ENCODE measurements around the gene RPL21. TPM values are rescaled to one million over a fixed set of nuclear protein-coding genes. Genes with fewer than 3 reads are reported as not detected.
"Not testable (repeated sequence)": the region's sequence is repeated elsewhere in the genome, so short reads cannot be mapped to it uniquely, and the experiment has no call there.

Gene RPL21
- total RNA-seq, 1 experiment from 2014 or later = 1,354 TPM

DNA sequence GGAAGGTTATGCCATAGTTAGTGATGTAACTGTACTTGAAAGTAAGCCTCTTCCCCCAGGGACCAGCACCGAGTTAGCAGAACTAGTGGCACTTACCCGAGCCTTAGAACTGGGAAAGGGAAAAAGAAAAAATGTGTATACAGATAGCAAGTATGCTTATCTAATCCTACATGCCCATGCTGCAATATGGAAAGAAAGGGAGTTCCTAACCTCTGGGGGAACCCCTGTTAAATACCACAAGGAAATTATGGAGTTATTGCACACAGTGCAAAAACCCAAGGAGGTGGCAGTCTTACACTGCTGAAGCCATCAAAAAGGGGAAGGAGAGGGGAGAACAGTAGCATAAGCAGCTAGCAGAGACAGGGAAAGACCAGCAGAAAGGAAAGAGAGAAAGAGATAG is 33.6 kb upstream of the RPL21 start:
- H3K4me2 ChIP-seq (ENCODE audit: low read depth, low read length, poor library complexity, severe bottlenecking); H4K20me1 ChIP-seq (ENCODE audit: insufficient read depth, low read depth, low read length); H3K9me2 ChIP-seq (replicated peaks; ENCODE audit: insufficient read depth, low read length); H3K27ac ChIP-seq (ENCODE audit: low read length); H3K27me3 ChIP-seq (ENCODE audit: low read length); H3K79me2 ChIP-seq (ENCODE audit: low read length); DNase-seq; H3K9ac ChIP-seq (ENCODE audit: low read length); H3K36me3 ChIP-seq (ENCODE audit: insufficient read depth, low read length); H2AFZ ChIP-seq (ENCODE audit: low read length); H3K4me3 ChIP-seq (ENCODE audit: low read length); H3K9me3 ChIP-seq (ENCODE audit: low read length): not testable (repeated sequence)
- peaks cover 15% of the 10 kb centered on the region for H3K4me1 ChIP-seq (ENCODE audit: low read length)

DNA sequence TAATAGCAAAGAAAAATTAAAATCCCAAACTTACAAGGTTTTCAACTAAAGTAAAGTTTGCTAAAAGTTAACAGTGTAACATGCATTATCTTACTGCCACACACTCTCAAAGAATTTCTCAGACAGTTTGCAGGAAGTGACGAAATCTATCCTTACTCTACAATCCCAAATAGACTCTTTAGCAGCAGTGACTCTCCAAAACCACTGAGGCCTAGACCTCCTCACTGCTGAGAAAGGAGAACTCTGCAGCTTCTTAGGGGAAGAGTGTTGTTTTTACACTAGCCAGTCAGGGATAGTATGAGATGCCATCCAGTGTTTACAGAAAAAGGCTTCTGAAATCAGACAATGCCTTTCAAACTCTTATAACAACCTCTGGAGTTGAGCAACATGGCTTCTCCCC is 32.5 kb upstream of the RPL21 start:
- not testable (repeated sequence) for H3K79me2 ChIP-seq (ENCODE audit: low read length); H3K4me3 ChIP-seq (ENCODE audit: low read length); H3K9ac ChIP-seq (ENCODE audit: low read length); H3K4me2 ChIP-seq (ENCODE audit: low read depth, low read length, poor library complexity, severe bottlenecking); H3K9me2 ChIP-seq (replicated peaks; ENCODE audit: insufficient read depth, low read length); H4K20me1 ChIP-seq (ENCODE audit: insufficient read depth, low read depth, low read length); H3K27me3 ChIP-seq (ENCODE audit: low read length); H2AFZ ChIP-seq (ENCODE audit: low read length); DNase-seq; H3K27ac ChIP-seq (ENCODE audit: low read length); H3K36me3 ChIP-seq (ENCODE audit: insufficient read depth, low read length); H3K9me3 ChIP-seq (ENCODE audit: low read length)
- peaks cover 17% of the 10 kb centered on the region for H3K4me1 ChIP-seq (ENCODE audit: low read length)

DNA sequence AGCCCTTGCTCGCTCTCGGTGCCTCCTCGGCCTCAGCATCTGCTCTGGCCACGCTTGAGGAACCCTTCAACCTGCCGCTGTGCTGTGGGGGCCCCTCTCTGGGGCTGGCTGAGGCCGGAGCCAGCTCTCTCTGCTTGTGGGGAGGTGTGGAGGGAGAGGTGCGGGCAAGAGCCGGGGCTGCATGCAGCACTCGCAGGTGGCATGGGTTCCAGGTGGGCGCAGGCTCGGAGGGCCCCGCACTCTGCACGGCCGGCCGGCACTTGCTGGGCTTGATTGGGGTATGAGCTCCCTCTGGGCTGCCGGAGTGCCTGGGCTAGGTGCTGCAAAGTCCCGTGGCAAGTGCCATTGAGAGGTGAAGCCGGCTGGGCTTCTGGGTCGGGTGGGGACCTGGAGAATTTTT is 31.7 kb upstream of the RPL21 start:
- Histone ChIP-seq H3K9ac (ENCODE audit: low read length) (no peak overlapping the region), H2AFZ (ENCODE audit: low read length) (no peak overlapping the region), H3K9me2 (replicated peaks; ENCODE audit: insufficient read depth, low read length) (no peaks in the 10 kb centered on the region), H3K4me3 (ENCODE audit: low read length) (no peak overlapping the region), H3K4me1 (ENCODE audit: low read length) (peaks cover 20% of the 10 kb centered on the region), H3K4me2 (ENCODE audit: low read depth, low read length, poor library complexity, severe bottlenecking) (no peak overlapping the region), H3K36me3 (ENCODE audit: insufficient read depth, low read length) (no peaks in the 10 kb centered on the region), H3K9me3 (ENCODE audit: low read length) (no peaks in the 10 kb centered on the region), H3K27ac (ENCODE audit: low read length) (no peak overlapping the region), H3K79me2 (ENCODE audit: low read length) (no peaks in the 10 kb centered on the region), H4K20me1 (ENCODE audit: insufficient read depth, low read depth, low read length) (no peaks in the 10 kb centered on the region), H3K27me3 (ENCODE audit: low read length) (no peaks in the 10 kb centered on the region; the same call in 1 of the 2 replicates)
- DNase-seq = no peak

DNA sequence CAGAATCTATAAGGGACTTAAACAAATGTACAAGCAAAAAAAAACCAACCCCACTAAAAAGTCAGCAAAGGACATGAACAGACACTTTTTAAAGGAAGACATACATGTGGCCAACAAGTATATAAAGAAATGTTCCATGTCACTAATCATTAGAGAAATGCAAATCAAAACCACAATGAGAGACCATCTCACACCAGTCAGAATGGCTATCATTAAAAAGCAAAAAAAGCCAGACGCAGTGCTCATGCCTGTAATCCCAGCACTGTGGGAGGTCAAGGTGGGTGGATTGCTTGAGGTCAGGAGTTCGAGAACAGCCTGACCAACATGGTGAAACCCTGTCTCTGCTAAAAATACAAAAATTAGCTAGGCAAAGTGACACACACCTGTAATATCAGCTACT is 29.3 kb upstream of the RPL21 start:
- not testable (repeated sequence) for H3K9ac ChIP-seq (ENCODE audit: low read length); H3K27me3 ChIP-seq (ENCODE audit: low read length); H2AFZ ChIP-seq (ENCODE audit: low read length); H3K9me2 ChIP-seq (replicated peaks; ENCODE audit: insufficient read depth, low read length); H3K36me3 ChIP-seq (ENCODE audit: insufficient read depth, low read length); H3K79me2 ChIP-seq (ENCODE audit: low read length); H4K20me1 ChIP-seq (ENCODE audit: insufficient read depth, low read depth, low read length); H3K9me3 ChIP-seq (ENCODE audit: low read length); H3K27ac ChIP-seq (ENCODE audit: low read length)
- peak overlapping the region; percentile 46 for H3K4me2 ChIP-seq (ENCODE audit: low read depth, low read length, poor library complexity, severe bottlenecking)
- peak; percentile 44 for DNase-seq
- H3K4me1 ChIP-seq (ENCODE audit: low read length) = peaks cover 20% of the 10 kb centered on the region
- H3K4me3 ChIP-seq (ENCODE audit: low read length) = 0 out of 2 replicates have a peak overlapping the region, but pooled peaks have one; percentile 27

DNA sequence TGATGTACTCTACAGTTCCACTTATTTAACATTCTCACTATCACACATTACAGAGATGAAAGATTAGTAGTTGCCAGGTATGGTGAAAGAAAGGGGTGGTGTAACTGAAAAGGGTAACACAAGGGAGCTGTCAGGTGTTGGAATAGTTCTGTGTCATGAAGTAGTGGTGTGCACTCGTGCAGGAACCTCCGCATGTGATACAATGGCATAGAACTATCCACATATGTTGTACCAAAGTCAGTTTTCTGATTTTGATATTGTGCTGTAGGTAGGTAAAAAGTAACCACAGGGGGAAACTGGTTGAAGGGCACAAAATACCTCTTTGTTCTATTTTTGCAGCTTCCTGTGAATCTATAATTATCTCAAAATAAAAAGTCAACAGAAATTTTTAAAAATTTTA is 24.4 kb upstream of the RPL21 start:
- Histone ChIP-seq H3K4me3 (ENCODE audit: low read length) (no peak overlapping the region), H3K9ac (ENCODE audit: low read length) (no peak overlapping the region), H3K27ac (ENCODE audit: low read length) (no peak overlapping the region), H3K9me2 (replicated peaks; ENCODE audit: insufficient read depth, low read length) (no peaks in the 10 kb centered on the region), H3K4me1 (ENCODE audit: low read length) (peaks cover 21% of the 10 kb centered on the region), H3K9me3 (ENCODE audit: low read length) (peaks cover 3% of the 10 kb centered on the region; the same call in 1 of the 2 replicates), H3K27me3 (ENCODE audit: low read length) (no peaks in the 10 kb centered on the region; the same call in 1 of the 2 replicates), H3K36me3 (ENCODE audit: insufficient read depth, low read length) (no peaks in the 10 kb centered on the region), H2AFZ (ENCODE audit: low read length) (no peak overlapping the region), H3K4me2 (ENCODE audit: low read depth, low read length, poor library complexity, severe bottlenecking) (no peak overlapping the region), H4K20me1 (ENCODE audit: insufficient read depth, low read depth, low read length) (no peaks in the 10 kb centered on the region), H3K79me2 (ENCODE audit: low read length) (no peaks in the 10 kb centered on the region)
- no peak for DNase-seq

DNA sequence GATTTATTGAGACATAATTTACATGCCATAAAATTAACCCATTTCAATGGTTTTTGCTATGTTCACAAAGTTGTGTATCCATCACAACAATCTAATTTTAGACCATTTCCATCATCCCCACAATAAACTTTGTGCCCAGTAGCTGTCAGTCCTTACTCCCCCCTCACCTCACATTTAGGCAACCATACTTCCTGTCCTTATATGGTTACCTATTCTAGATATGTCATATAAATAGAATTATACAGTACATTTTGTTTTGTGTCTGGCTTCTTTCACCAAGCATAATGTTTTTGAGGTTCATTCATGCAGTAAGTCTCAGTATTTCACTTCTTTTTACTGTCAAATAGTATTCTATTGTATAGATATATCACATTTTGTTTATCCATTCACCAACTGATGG is 23.2 kb upstream of the RPL21 start:
- Histone ChIP-seq H3K79me2 (ENCODE audit: low read length) (no peaks in the 10 kb centered on the region), H3K9me3 (ENCODE audit: low read length) (peaks cover 3% of the 10 kb centered on the region; the same call in 1 of the 2 replicates), H4K20me1 (ENCODE audit: insufficient read depth, low read depth, low read length) (no peaks in the 10 kb centered on the region), H3K36me3 (ENCODE audit: insufficient read depth, low read length) (no peaks in the 10 kb centered on the region), H3K4me1 (ENCODE audit: low read length) (peaks cover 14% of the 10 kb centered on the region), H3K4me2 (ENCODE audit: low read depth, low read length, poor library complexity, severe bottlenecking) (no peak overlapping the region), H3K9me2 (replicated peaks; ENCODE audit: insufficient read depth, low read length) (no peaks in the 10 kb centered on the region), H2AFZ (ENCODE audit: low read length) (no peak overlapping the region), H3K9ac (ENCODE audit: low read length) (no peak overlapping the region), H3K4me3 (ENCODE audit: low read length) (no peak overlapping the region), H3K27me3 (ENCODE audit: low read length) (no peaks in the 10 kb centered on the region; the same call in 1 of the 2 replicates), H3K27ac (ENCODE audit: low read length) (no peak overlapping the region)
- no peak for DNase-seq

DNA sequence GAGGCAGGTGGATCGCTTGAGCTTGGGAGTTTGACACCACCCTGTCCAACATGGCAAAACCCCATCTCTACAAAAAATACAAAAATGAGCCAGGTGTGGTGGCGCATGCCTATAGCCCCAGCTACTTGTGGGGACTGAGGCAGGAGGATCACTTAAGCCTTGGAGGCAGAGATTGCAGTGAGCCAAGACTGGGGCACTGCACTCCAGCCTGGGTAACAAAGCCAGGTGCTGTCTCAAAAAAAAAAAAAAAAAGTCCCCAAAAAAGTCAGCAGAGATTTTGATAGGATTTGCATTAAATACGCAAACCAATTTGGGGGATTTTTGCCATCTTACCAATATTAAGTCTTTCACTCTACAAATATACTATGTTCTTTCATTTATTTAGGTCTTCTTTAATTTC is 21.7 kb upstream of the RPL21 start:
- Histone ChIP-seq H3K27me3 (ENCODE audit: low read length) (no peaks in the 10 kb centered on the region), H2AFZ (ENCODE audit: low read length) (no peak overlapping the region), H3K9me2 (replicated peaks; ENCODE audit: insufficient read depth, low read length) (no peaks in the 10 kb centered on the region), H3K4me1 (ENCODE audit: low read length) (peaks cover 8% of the 10 kb centered on the region), H3K9me3 (ENCODE audit: low read length) (peaks cover 3% of the 10 kb centered on the region; the same call in 1 of the 2 replicates), H3K4me3 (ENCODE audit: low read length) (no peak overlapping the region), H3K4me2 (ENCODE audit: low read depth, low read length, poor library complexity, severe bottlenecking) (no peak overlapping the region), H3K36me3 (ENCODE audit: insufficient read depth, low read length) (no peaks in the 10 kb centered on the region), H3K27ac (ENCODE audit: low read length) (no peak overlapping the region), H4K20me1 (ENCODE audit: insufficient read depth, low read depth, low read length) (no peaks in the 10 kb centered on the region), H3K9ac (ENCODE audit: low read length) (no peak overlapping the region), H3K79me2 (ENCODE audit: low read length) (no peaks in the 10 kb centered on the region)
- DNase-seq = peak; percentile 43

DNA sequence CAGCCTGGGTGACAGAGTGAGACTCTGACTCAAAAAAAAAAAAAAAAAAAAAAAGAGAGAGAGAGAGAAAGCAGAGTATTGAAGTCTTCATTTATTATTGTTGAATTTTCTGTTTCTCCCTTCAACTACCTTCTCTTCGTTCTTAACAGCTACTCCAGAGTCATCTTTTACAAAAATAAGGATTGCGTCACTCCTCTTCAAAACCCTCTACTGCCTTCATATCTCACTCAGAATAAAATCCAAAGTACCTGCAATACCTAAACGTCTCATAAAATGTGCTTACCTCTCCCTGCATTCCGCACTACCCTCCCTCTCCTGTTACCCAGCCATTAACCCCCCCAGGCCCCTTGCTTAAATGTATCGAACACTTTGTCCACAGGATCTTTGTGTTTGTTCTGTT is 17.4 kb upstream of the RPL21 start:
- peaks cover 3% of the 10 kb centered on the region; the same call in 1 of the 2 replicates for H3K9me3 ChIP-seq (ENCODE audit: low read length)
- H2AFZ ChIP-seq (ENCODE audit: low read length) = no peak overlapping the region
- no peak overlapping the region for H3K9ac ChIP-seq (ENCODE audit: low read length)
- no peak for DNase-seq
- H3K27ac ChIP-seq (ENCODE audit: low read length) = no peak overlapping the region
- H3K9me2 ChIP-seq (replicated peaks; ENCODE audit: insufficient read depth, low read length) = no peaks in the 10 kb centered on the region
- H3K36me3 ChIP-seq (ENCODE audit: insufficient read depth, low read length) = no peaks in the 10 kb centered on the region
- no peaks in the 10 kb centered on the region for H3K27me3 ChIP-seq (ENCODE audit: low read length)
- H3K4me3 ChIP-seq (ENCODE audit: low read length) = no peak overlapping the region
- H3K4me2 ChIP-seq (ENCODE audit: low read depth, low read length, poor library complexity, severe bottlenecking) = no peak overlapping the region
- peaks cover 8% of the 10 kb centered on the region for H3K4me1 ChIP-seq (ENCODE audit: low read length)
- H4K20me1 ChIP-seq (ENCODE audit: insufficient read depth, low read depth, low read length) = no peaks in the 10 kb centered on the region
- no peaks in the 10 kb centered on the region for H3K79me2 ChIP-seq (ENCODE audit: low read length)

DNA sequence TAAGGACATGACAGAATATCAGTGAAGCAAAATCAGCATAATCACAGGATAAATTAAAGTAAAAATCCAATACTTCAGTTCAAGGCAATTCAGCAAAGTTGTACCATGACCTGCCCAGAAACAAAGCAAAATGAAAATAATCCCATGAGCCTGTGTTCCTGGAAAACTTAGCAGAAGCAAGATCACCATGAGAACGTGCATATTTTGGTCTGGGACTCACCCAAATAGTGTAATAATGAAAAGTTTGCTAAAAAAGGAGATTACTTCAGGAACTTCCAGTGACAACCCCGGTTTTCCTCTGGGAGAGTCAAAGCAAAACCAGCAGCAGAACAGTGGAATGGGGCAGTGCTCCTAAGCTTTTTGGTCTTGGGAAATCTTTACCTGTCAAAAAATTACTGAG is 14.9 kb upstream of the RPL21 start:
- Histone ChIP-seq H3K9ac (ENCODE audit: low read length) (no peak overlapping the region), H3K9me3 (ENCODE audit: low read length) (peaks cover 3% of the 10 kb centered on the region; the same call in 1 of the 2 replicates), H3K27ac (ENCODE audit: low read length) (no peak overlapping the region), H3K9me2 (replicated peaks; ENCODE audit: insufficient read depth, low read length) (no peaks in the 10 kb centered on the region), H3K4me3 (ENCODE audit: low read length) (no peak overlapping the region), H3K36me3 (ENCODE audit: insufficient read depth, low read length) (no peaks in the 10 kb centered on the region), H3K4me1 (ENCODE audit: low read length) (no peaks in the 10 kb centered on the region), H4K20me1 (ENCODE audit: insufficient read depth, low read depth, low read length) (no peaks in the 10 kb centered on the region), H2AFZ (ENCODE audit: low read length) (no peak overlapping the region), H3K4me2 (ENCODE audit: low read depth, low read length, poor library complexity, severe bottlenecking) (no peak overlapping the region), H3K79me2 (ENCODE audit: low read length) (no peaks in the 10 kb centered on the region), H3K27me3 (ENCODE audit: low read length) (no peaks in the 10 kb centered on the region)
- DNase-seq = no peak

Measured in Karpas-422 (cell line).